HG03066 (cell line): ENCODE results near the gene EPHX1.

Experiments
- ATAC-seq: cut with Tn5 transposase; IDR thresholded peaks from one replicate; pipeline ENCODE4 v1.9.1; 2021; ENCODE audit warnings: low read depth; ENCODE audit not compliant: unreplicated experiment

The EPHX1 gene

DNA sequence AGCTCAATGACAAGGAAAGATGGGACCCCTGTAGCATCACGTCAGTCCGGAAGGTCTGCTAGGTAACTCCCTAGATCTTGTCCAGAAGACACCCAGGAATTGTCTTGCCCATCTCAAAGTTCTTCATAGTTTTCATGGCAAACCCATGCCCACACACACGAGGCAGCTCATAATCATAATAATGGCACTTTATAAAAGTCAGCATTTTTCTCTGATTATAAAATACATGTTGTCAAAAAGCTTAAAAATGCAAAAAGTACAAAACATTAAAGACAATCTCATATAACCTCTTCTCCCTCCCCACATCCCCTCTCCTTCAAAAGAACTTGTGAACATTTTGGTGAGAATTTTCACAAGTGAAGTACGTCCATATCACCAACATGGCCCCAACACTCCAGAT is 30.8 kb downstream of the EPHX1 start:
- no peak for ATAC-seq

DNA sequence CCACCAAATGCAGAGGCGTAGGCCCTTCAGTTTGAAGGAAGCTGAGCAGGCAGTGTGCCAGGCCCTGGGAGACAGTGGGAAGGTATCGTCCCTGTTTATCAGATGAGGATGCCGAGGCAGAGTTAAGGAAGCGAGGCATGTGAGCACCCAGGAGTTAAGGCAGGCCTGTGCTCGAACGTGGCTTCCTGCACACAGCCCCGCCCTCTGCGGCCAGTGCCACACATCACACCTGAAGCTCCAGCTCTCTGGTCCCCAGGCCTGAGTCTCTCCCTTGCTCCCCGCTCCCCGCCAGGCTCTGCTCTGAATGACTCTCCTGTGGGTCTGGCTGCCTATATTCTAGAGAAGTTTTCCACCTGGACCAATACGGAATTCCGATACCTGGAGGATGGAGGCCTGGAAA is 32.1 kb downstream of the EPHX1 start:
- ATAC-seq: no peak

DNA sequence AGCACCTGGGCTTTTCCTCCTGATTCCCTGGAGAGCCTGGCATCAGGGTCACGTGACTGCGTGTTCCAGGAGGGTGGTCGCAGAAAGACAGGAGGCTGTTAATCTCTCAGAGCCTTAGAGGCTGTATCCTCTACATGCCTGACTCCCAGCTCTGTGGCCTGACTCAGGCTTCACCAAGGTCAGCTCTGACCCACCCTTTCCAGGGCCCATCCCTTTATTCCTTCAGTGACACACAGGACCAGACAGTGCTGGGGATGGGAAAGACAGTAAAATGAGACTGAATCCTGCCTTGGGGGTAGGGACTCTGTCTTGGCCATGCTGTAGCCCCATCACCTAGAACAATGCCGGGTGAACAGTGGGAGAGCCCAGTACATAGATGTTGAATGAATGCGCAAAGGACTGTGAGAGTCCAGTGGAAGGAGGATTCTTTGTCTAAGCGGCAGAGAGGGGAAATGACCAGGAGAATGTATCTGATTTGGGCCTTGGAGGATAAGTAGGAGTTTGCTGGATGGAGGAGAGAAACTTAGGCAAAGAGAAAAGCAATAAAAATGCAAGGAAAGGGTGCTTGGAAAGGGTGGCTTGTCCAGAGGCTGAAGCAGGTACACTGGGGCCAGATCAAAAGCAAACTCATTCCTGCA is 33.0 kb downstream of the EPHX1 start:
- no peak for ATAC-seq

DNA sequence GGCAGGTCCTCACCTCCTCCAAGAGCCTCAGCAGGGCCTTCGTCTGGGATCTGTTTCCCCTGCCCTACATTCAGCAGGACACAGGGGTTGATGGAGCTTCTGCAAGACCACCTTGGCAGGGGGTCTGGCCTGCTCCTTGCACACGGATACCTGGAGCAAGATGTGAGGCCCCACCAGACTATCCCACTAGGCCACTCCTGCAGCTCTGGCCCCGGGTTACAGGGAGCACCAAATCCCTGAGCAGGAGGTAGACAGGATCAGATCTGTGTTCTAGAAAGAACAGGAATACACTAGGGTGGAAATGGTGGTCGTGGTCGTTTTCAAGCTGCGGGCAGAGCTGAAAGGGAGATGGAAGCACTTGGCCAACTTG is 33.5 kb downstream of the EPHX1 start:
- ATAC-seq: no peak

DNA sequence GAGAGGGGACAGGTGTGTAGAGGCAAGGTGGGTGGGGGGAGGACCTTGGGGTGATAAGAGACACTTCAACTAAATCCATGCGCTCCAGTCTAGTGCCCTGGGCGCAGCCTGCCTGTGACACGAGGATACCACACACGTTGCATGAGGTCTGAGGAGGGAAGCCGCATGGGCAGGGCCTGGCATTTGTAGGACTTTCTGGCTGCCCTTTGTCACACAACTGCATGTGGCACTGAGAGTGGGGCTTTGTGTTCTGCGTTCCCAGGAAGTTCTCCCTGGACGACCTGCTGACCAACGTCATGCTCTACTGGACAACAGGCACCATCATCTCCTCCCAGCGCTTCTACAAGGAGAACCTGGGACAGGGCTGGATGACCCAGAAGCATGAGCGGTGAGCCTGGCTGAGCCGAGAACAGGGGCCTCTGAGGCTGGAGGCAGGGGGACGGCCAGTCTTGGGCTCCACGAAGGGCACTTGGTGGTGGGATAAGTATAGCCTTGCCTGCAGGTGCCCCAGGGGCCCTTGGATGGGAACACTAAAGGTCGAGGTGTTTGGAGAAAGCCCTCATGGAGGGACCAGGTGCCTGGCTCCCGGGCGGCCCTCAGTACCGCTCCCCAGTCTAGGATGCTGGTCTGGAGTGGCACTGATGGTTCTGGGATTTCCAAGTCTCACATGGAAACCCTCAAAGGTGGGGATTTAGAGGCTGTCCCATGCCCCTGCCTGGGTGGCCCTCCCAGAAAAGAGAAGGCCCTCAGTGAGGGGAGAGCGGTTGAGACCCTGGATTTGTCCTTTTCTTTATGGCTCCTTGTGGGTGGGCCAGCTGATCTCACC is 34.5 kb downstream of the EPHX1 start:
- ATAC-seq: no peak

DNA sequence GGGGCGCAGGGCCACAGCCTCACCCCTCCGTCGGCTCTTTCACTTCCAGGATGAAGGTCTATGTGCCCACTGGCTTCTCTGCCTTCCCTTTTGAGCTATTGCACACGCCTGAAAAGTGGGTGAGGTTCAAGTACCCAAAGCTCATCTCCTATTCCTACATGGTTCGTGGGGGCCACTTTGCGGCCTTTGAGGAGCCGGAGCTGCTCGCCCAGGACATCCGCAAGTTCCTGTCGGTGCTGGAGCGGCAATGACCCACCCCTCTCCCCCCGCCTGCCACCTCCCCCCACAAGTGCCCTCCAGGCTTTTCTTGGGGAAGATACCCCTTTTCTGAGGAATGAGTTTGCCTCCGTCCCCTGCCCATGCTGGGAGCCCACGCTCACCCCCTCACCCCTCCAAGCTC is 35.2 kb downstream of the EPHX1 start:
- no peak for ATAC-seq

DNA sequence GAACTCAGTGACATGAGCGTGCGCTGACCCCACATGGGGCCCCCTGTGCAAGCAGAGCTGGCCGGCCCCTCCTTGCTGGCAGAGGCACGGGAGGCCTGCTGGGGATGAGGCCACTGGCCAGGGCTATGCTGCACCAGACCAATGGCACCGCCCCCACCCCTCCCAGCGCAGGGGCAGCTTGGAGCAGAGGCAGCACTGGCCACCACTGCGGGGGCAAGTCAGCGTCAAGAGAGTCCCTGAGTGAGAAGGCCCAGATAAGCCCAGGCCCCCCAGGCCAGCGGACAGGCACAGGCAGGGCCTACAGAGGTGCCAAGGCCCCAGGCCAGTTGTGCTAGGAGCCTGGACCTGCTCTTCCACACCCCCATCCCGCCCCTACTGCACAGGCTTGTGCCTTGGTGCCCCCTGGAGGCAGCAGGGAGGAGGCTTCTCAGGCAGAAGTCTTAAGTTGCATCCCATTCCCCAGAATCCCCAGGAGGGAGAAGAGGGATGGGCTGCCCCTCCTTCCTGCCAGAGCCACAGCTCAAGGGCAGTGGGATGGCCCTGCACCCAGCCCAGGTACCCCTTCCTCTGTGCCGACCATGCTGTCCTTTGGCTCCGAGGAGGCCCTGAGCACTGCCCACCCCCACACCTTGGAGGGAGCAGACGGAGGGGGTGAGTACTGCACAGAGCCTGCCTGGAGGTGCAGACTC is 35.8 kb downstream of the EPHX1 start:
- no peak for ATAC-seq

DNA sequence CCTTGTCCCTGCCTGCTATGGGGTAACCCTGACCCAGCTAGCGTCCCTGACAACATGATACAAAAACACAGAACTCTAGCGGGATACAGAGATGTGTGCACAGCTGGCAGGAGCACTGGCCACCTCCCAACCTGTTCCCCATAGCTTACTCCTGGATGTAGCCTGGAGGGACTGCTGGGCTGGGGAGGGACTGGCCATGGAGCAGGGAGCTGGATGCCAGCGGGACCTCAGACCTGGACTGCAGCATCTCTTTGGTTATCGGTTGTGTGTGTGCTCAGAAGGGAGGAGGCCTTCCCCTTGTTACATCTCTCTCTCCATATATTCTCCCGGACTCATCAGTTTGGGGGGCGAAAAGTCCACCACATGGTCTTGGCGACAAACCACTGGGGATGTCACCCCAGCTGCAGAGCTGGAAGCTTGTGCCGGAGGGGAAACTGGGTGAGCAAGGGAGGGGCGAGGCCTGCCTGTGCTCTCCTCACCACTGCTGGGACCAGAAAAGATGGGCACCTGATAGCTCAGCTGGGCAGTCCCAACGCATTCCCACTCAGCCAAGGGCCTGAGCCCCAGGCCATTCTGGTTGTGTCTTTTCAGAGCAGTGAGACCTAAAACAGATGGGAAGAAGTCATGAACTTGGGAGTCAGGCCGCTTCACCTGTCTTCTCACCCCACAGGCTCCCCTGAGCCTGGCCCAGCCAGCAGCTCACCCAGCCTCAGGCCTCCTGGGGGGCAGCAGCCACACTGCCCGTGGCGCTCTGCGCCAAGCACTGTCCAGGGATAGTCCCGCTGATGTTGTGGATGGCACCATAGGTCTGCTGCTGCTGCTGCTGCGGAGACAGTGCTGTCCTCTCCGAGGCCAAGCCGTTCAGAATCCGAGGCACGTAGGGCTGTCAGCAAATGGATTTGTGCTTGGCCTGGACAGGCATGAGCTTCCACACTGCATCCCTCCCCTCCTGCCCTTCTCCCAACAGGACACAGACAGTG is 36.7 kb downstream of the EPHX1 start:
- no peak for ATAC-seq

DNA sequence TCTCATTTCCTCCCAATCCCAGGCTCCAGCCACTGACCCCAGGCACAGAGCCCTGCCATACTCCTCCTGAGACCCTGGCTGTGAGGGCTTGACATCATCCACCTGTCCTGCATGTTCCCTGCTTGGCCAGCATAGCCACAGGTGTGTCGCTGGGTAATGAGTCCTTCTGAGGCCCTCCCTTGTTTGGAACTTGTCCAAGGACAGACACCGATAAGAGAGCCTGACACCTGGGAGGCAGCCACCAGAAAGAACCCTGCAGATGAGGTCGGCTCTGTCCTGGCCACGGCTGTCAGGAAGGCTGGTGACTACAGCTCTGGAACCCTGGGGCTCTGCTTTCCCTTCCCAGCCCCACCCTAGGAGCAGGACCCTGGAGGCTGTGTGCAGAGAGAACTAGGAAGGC is 37.7 kb downstream of the EPHX1 start:
- ATAC-seq: peak; percentile 11

DNA sequence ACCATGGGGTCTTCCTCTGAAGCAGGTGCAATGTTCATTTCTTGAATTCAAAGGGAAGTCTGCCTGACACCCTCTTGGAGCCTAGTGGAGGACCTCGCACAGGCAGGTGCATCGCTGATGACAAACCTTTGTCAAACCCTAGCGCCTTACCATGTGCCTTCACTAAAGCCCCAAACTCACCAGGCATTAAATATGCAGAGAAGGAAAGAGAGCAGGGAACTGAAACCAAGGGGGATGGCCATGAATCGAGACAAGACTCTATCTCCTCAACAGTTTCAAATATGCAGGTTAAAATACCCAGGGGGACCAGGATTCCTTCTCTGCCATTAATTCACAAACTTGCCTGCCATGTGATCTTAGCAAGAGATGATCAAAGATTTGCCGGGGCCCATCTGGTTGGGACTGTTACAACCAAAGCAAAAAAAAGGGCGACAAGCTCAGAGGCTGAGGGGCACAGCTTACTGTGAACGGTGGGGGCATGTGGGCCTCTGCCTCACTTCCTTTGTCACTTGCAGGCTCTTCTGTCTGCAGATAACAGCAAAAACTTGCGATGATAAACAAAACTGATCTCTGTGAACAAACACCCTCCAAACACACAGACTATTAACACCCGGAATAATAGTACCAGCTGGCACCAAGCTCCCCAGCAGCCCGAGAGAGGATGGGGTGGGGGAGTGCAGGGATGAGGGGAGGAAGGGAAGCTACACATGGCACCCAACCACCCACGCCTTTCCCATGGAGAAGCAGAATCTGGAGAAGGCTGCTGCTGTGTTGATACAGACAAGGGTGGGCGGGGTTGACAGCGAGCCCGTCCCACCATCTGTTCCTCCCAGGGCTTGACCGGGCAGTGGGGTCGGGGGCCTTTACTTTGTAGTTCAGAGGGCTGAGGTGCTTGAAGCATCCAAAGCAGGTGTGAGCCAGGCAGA is 38.4 kb downstream of the EPHX1 start:
- peak; percentile 63 for ATAC-seq

DNA sequence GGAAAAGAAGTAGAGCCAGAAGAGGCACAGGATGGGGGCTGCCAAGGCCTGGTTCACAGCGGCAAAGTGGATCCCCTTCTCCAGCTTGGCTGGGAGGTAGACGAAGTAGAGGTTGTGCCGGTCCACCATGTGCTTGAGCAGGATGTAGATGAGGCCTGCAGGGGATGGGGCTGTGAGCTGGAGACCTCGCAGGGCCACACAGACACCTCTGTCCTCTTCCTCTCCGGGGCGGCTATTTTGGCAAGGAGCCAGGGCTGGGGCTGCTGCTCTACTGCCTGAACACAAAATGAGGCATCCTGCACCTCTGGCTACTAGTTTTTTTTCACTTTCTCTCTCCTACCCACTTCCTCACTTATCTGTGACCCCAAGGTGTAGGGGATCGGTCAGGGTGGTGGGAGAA is 40.0 kb downstream of the EPHX1 start:
- ATAC-seq: no peak

DNA sequence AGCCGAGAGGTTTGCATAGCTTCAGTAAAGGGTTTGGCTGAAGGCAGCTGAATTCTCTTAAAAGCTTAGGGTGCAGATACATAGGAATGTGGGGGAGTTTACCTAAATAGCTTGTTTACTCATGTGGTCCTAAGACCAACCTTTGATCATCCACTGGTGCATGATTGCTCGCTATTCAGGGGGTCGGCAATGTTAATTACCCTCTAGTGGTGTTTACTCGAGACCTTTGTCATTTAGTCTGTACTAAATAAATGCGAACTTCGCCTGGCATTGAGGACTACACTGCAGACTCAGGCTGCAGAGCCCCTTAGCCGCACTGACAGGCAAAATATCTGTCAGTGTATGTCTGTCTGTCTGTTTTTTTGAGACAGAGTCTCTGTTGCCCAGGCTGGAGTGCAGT is 40.4 kb downstream of the EPHX1 start:
- no peak for ATAC-seq

DNA sequence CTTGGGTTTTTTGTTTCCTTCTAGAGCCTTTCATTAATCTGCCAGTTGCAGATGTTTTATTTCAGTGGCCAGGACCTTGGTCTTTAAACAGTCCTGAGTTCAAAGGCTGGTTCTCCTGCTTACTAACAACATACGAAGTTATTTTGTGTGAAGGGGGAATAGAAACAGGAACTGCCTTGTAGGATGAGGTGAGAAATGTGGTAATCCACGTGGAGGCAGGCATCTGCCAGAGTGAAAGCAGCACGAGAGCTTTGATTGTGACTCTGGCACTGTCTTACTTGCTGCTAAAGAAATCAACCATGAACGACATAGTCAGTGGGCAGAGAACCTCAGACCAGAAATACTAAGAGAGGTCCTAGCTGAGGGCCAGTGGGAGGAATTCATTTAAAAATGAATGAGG is 41.9 kb downstream of the EPHX1 start:
- ATAC-seq: peak; percentile 35

DNA sequence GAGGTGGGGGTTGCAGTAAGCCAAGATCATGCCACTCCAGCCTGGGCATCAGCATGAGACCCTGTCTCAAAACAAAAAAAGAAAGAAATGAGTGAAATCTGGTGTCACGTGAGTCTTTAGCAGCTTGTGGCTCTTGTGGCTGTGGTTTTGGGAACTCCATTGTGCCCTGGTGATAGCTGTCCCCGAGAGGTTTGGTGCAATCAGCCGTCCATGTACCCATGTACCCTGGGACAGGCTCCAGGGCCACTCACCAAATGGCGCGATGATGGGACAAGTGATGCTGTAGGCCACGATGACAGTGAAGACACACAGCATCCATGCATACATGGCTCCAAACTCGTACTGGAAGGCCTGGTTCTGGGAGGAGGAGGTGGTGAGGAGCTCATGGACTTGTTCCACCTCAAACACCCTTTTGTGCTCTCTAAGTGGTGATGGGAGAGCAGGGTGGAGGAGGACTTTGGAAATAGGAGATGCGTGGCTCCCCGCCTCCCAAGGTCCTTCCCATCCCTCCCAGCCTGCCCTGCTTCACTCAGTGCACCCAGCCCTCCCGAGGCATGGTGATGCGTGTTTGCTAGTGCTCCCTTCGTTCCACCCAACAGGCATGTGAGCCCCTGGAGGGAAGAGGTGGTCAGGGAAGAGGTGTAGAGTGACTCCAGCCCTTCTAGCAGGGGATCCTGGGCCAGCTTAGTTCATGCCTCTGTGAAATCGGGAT is 42.6 kb downstream of the EPHX1 start:
- ATAC-seq: no peak

DNA sequence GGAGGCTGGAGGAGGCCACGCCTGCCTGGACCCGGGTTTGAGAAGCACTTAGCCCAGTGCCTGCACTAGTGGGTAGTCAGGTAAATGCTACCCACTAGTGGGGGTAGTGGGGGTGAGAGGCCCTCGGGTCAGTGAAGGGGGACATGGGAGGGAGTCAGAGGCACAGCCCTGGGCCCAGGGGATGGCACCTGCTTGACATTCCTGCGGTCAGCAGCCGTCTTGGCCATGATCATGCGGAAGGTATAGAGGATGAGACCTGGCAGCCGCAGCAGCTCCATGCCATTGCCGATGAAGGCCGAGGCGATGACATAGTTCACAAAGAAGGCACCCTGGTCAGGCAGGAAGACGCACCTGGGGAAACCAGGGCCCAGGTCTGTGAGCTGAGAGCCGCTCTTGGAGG is 43.5 kb downstream of the EPHX1 start:
- ATAC-seq: no peak

DNA sequence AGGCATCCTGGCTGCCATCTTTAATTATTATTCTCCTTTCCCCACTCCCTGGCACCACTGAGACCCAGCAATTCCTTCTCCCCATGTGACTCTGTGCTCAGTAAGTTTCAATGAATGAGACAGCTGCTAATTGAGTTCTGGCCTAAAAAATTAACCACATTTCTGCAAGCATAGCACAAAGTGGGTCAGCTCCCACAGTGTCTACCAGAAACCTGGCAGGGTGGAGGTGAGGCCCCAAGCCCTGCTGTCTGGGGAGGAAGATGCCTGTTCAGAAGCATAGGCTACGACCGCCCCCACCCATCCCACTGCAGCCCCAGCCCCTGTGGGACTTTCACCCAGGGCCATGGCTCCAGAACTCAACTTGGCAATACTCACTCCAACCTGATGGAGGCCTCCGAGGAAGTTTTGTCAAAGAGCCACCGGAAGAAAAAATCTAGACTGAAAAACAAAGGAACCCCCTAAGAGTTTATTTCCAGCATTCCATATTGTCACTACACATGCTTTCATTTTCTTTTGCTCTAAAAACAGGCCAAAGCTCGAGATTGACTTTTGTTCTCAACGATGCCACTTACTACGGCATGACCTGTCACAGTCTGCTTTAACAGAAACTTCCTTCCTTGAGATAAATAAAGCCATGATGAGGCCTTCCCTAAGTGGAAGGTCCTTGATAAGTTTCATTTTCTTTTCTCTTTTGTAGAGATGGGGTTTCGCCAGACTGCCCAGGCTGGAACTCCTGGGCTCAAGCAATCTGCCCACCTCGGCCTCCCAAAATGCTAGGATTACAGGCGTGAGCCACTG is 45.8 kb downstream of the EPHX1 start:
- ATAC-seq: no peak

DNA sequence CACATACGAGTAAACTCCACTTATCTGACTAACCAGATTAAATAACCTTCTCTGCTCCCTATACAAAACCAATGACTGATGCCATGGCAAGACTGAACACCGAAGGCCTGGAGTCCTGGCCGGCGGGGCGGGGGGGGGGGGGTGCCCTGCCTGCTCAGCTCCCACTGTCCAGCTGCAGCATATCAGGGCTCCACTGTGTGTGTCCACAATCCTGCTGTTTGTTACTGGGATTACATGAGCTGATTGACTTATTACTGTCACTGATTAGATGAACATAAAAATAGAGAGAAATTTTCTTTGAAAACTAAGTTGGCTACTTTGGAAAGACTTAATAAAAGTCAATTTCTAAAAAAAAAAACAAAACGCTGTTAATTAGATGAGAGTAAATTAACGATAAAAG is 47.3 kb downstream of the EPHX1 start:
- ATAC-seq: no peak

DNA sequence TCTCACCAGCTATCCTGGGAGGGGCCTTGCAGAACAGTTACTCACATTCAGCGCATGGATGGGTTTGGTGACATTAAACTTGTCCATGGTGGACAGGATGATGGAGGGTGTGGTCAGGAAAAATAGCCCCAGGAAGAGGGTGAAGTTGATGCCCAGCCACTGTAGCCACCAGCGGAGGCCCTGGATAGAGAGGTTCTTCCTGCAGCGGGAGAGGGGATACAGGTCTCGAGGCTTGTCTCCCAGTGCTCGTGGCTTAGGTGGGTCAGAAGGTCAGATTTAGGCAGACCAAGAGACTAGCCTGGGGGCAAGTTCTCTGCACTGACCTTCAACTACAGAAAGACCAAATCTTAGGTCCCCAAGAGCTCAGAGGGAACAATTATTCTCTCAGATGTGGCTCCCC is 49.2 kb downstream of the EPHX1 start:
- no peak for ATAC-seq
